GM21619 (cell line): ENCODE measurements around the gene WSB1.
"Not testable (repeated sequence)": the region's sequence is repeated elsewhere in the genome, so short reads cannot be mapped to it uniquely, and the experiment has no call there.

ENCODE experiments used
- ATAC-seq: cut with Tn5 transposase; IDR thresholded peaks from one replicate; pipeline ENCODE4 v1.9.1; 2021; ENCODE audit not compliant: unreplicated experiment

The WSB1 gene

GRCh38 chr17:27293898-27294688, at the start of gene WSB1:
TSS of gene WSB1 (plus strand) at chr17:27294114. CDS start at chr17:27294396, 282 bp downstream.
- peak; percentile 70 for ATAC-seq

- no peak for ATAC-seq
These were observed 49.3 kb upstream of the WSB1 start for GRCh38 chr17:27244491-27245223.

- peak; percentile 82 for ATAC-seq
These were observed 48.7 kb upstream of the WSB1 start for GRCh38 chr17:27245230-27245696.

- ATAC-seq, result no peak
These were observed 47.4 kb upstream of the WSB1 start for GRCh38 chr17:27246537-27246936.

GRCh38 chr17:27247071-27247957, 46.6 kb upstream of the WSB1 start:
- no peak for ATAC-seq

- ATAC-seq, result no peak
These were observed 46.0 kb upstream of the WSB1 start for GRCh38 chr17:27247958-27248342.

- not testable (repeated sequence) for ATAC-seq
These were observed 43.1 kb upstream of the WSB1 start for GRCh38 chr17:27250791-27251190.

GRCh38 chr17:27254802-27255201, 39.1 kb upstream of the WSB1 start:
- not testable (repeated sequence) for ATAC-seq

- ATAC-seq, result no peak
These were observed 37.5 kb upstream of the WSB1 start for GRCh38 chr17:27256225-27257030.

- no peak for ATAC-seq
These were observed 36.9 kb upstream of the WSB1 start for GRCh38 chr17:27257031-27257357.

- ATAC-seq, result no peak
These were observed 34.6 kb upstream of the WSB1 start for GRCh38 chr17:27259356-27259755.

GRCh38 chr17:27263386-27263785, 30.5 kb upstream of the WSB1 start:
- no peak for ATAC-seq

- no peak for ATAC-seq
These were observed 29.7 kb upstream of the WSB1 start for GRCh38 chr17:27264068-27264812.

GRCh38 chr17:27265333-27265732, 28.6 kb upstream of the WSB1 start:
- ATAC-seq, result no peak

- ATAC-seq, result no peak
These were observed 27.7 kb upstream of the WSB1 start for GRCh38 chr17:27266228-27266627.

GRCh38 chr17:27268394-27269085, 25.4 kb upstream of the WSB1 start:
- no peak for ATAC-seq

GRCh38 chr17:27269201-27269600, 24.7 kb upstream of the WSB1 start:
- no peak for ATAC-seq

- ATAC-seq, result no peak
These were observed 23.9 kb upstream of the WSB1 start for GRCh38 chr17:27269974-27270373.

GRCh38 chr17:27276653-27277156, 17.2 kb upstream of the WSB1 start:
- no peak for ATAC-seq
